A549 (cell line): ENCODE data around the gene CDC42EP4.

Experiments used
- BHLHE40 ChIP-seq: IDR thresholded peaks from 2 replicates; pipeline ENCODE4 v1.6.1; 2012; ENCODE audit warnings: low read depth, low read length, inconsistent platforms
- CEBPB ChIP-seq, 2 experiments: fragments of >200 bp in 1 of 2; sonication (Bioruptor Twin) in 1 of 2; formaldehyde crosslinking in 1 of 2; IDR thresholded peaks; 2 replicates each; pipeline ENCODE4 v1.6.1; 2012 to 2016
- CHD2 ChIP-seq: fragments of 150-350 bp; IDR thresholded peaks from 2 replicates; pipeline ENCODE4 v1.6.1; 2014; ENCODE audit warnings: low read length; ENCODE audit not compliant: partially characterized antibody
- CTCF ChIP-seq: fragments of >200 bp; sonication (Bioruptor Twin); formaldehyde crosslinking; IDR thresholded peaks from 3 replicates; pipeline ENCODE4 v1.5.1; 2016
- EHF ChIP-seq: fragments of 250-450 bp; sonication (Bioruptor Pico); IDR thresholded peaks from 2 replicates; pipeline ENCODE4 v1.5.0; 2020; ENCODE audit warnings: mild to moderate bottlenecking
- EP300 ChIP-seq, 2 experiments: fragments of >200 bp; sonication (Bioruptor Twin); formaldehyde crosslinking; IDR thresholded peaks; 2 replicates in 1 of 2; 3 replicates in 1 of 2; pipeline ENCODE4 v1.6.1; 2016 to 2017
- KDM5A ChIP-seq: fragments of 200-600 bp; sonication (generic); IDR thresholded peaks from 2 replicates; pipeline ENCODE4 v1.6.1; 2016; ENCODE audit warnings: antibody characterized with exemption, mild to moderate bottlenecking
- MAFK ChIP-seq: fragments of 450-650 bp; IDR thresholded peaks from 2 replicates; pipeline ENCODE4 v1.6.1; 2014; ENCODE audit not compliant: partially characterized antibody
- MAX ChIP-seq: IDR thresholded peaks from 2 replicates; pipeline ENCODE4 v1.6.1; 2012
- PHF8 ChIP-seq: fragments of 200-600 bp; sonication (generic); IDR thresholded peaks from 2 replicates; pipeline ENCODE4 v1.6.1; 2016; ENCODE audit warnings: low read depth, mild to moderate bottlenecking, antibody characterized with exemption, moderate library complexity, borderline replicate concordance
- POLR2A ChIP-seq: IDR thresholded peaks from 2 replicates; pipeline ENCODE4 v1.6.1; 2012; ENCODE audit warnings: mild to moderate bottlenecking, low read length
- REST ChIP-seq: fragments of 200-600 bp; sonication (generic); IDR thresholded peaks from 2 replicates; pipeline ENCODE4 v1.6.1; 2016; ENCODE audit warnings: antibody characterized with exemption, mild to moderate bottlenecking, moderate library complexity
- SMC3 ChIP-seq: fragments of >200 bp; sonication (Bioruptor Twin); formaldehyde crosslinking; IDR thresholded peaks from 3 replicates; pipeline ENCODE4 v1.6.1; 2018; ENCODE audit warnings: inconsistent platforms
- ZNF302 ChIP-seq: fragments of 250-450 bp; sonication (Bioruptor Pico); IDR thresholded peaks from 2 replicates; pipeline ENCODE4 v1.9.0; 2021; ENCODE audit warnings: inconsistent platforms, mild to moderate bottlenecking, moderate library complexity

GRCh38 chr17:73304438-73304837 lies 7.4 kb downstream of the CDC42EP4 start:
- TF ChIP-seq SMC3 (no peak), CTCF (no peak), ZNF302 (CRISPR knock-in tag) (no peak), PHF8 (no peak), KDM5A (no peak), BHLHE40 (no peak), CEBPB (IDR thresholded peaks at IDR 0.05) (no peak), MAFK (no peak), EP300 (IDR thresholded peaks at IDR 0.05) (no peak), CHD2 (no peak), REST (no peak), MAX (no peak), EHF (CRISPR knock-in tag) (no peak), POLR2A (no peak)
